NCI-H1105 (cell line): ENCODE measurements around the gene SRGAP1.
"Not testable (repeated sequence)": the region's sequence is repeated elsewhere in the genome, so short reads cannot be mapped to it uniquely, and the experiment has no call there.

ENCODE experiments used
- DNase-seq: peaks from one replicate; lab custom pipeline; 2025; lab: John Stamatoyannopoulos, UW

The SRGAP1 gene

GRCh38 chr12:63838411-63838810, 6.1 kb upstream of the SRGAP1 start:
- no peak for DNase-seq

- no peak for DNase-seq
Measured at GRCh38 chr12:63841011-63841410, 3.5 kb upstream of the SRGAP1 start.

GRCh38 chr12:63841571-63841970, 2.9 kb upstream of the SRGAP1 start:
- DNase-seq, result no peak

- not testable (repeated sequence) for DNase-seq
Measured at GRCh38 chr12:63842750-63843149, 1.8 kb upstream of the SRGAP1 start.

- DNase-seq, result no peak
Measured at GRCh38 chr12:63843254-63843720, 1.2 kb upstream of the SRGAP1 start.

GRCh38 chr12:63843721-63844390, 644 bp upstream of the SRGAP1 start:
- DNase-seq, result peak; percentile 96

- no peak for DNase-seq
Measured at GRCh38 chr12:63845726-63846125, 1.2 kb downstream of the SRGAP1 start.

- no peak for DNase-seq
Measured at GRCh38 chr12:63846238-63846967, 1.9 kb downstream of the SRGAP1 start.

GRCh38 chr12:63848450-63848849, 4.0 kb downstream of the SRGAP1 start:
- no peak for DNase-seq

- no peak for DNase-seq
Measured at GRCh38 chr12:63849106-63849620, 4.7 kb downstream of the SRGAP1 start.

GRCh38 chr12:63849641-63850040, 5.1 kb downstream of the SRGAP1 start:
- no peak for DNase-seq

GRCh38 chr12:63853978-63854377, 9.5 kb downstream of the SRGAP1 start:
- no peak for DNase-seq

- DNase-seq, result no peak
Measured at GRCh38 chr12:63855299-63855698, 10.8 kb downstream of the SRGAP1 start.

- no peak for DNase-seq
Measured at GRCh38 chr12:63857771-63858670, 13.5 kb downstream of the SRGAP1 start.

GRCh38 chr12:63859880-63860279, 15.4 kb downstream of the SRGAP1 start:
- not testable (repeated sequence) for DNase-seq

GRCh38 chr12:63862187-63862968, 17.9 kb downstream of the SRGAP1 start:
- DNase-seq, result no peak

GRCh38 chr12:63862969-63863230, 18.4 kb downstream of the SRGAP1 start:
- no peak for DNase-seq

GRCh38 chr12:63863658-63864453, 19.4 kb downstream of the SRGAP1 start:
- no peak for DNase-seq

- no peak for DNase-seq
Measured at GRCh38 chr12:63864454-63864706, 19.9 kb downstream of the SRGAP1 start.

GRCh38 chr12:63865448-63865847, 20.9 kb downstream of the SRGAP1 start:
- no peak for DNase-seq

- DNase-seq, result no peak
Measured at GRCh38 chr12:63867053-63867452, 22.6 kb downstream of the SRGAP1 start.
